Measurements from ENCODE around the gene HEYL. TPM values are rescaled to one million over a fixed set of nuclear protein-coding genes. Genes with fewer than 3 reads are reported as not detected.

Gene HEYL
- total RNA-seq, 1 donor from 2014 or later: 1.1 TPM

DNA sequence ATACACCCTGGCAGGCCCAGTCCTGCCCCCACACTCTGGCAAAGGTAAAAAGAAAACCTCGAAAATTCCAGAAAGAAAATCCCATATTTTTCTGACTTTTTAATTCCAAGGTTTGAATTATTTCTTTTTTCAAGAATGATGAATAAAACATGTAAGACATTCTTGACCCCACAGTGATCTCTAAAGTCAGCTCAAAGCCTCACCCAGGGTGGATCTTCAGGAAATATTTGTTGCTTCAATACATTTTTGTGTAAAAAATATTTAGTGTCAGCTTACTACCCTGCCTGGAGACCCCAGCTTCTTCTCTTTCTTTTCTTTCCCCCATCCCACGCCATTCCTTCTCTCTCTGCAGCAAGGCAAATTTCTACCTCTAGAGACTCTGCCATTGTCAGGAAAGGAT lies 39.4 kb upstream of the HEYL start:
- FAIRE-seq (no peak), DNase-seq (ENCODE audit: low read depth) (no peak)
- no peak overlapping the region for H3K9ac ChIP-seq (ENCODE audit: low read length)
- no peaks in the 10 kb centered on the region for H3K79me2 ChIP-seq (ENCODE audit: insufficient read depth, low read length)
- peaks cover 85% of the 10 kb centered on the region for H3K27me3 Mint-ChIP-seq (ENCODE audit: low read depth, unreplicated experiment)
- H3K36me3 ChIP-seq (ENCODE audit: insufficient read depth, low read length): no peaks in the 10 kb centered on the region
- H3K4me3 Mint-ChIP-seq (ENCODE audit: unreplicated experiment): no peak overlapping the region
- H3K36me3 Mint-ChIP-seq (ENCODE audit: low read depth, unreplicated experiment): peaks cover 2% of the 10 kb centered on the region
- H3K27me3 ChIP-seq (ENCODE audit: insufficient read depth, low read length): peaks cover 52% of the 10 kb centered on the region
- H3K4me1 ChIP-seq (ENCODE audit: insufficient read depth, low read length): no peaks in the 10 kb centered on the region
- no peak overlapping the region for H3K4me2 ChIP-seq (ENCODE audit: low read length)
- peaks cover 10% of the 10 kb centered on the region for H3K9me3 Mint-ChIP-seq (ENCODE audit: unreplicated experiment)
- no peak overlapping the region for H3K27ac Mint-ChIP-seq (ENCODE audit: unreplicated experiment)
- no peak overlapping the region for H2AFZ ChIP-seq (ENCODE audit: low read depth, low read length)
- no peak overlapping the region for H3K27ac ChIP-seq (ENCODE audit: low read depth, low read length)
- no peak overlapping the region for H3K4me3 ChIP-seq (ENCODE audit: insufficient read depth, low read depth, low read length)
- no peaks in the 10 kb centered on the region for H3K9me3 ChIP-seq (ENCODE audit: insufficient read depth, low read depth, low read length)
- H3K4me1 Mint-ChIP-seq (ENCODE audit: low read depth, unreplicated experiment): peaks cover 4% of the 10 kb centered on the region
- TF ChIP-seq EZH2 (IDR thresholded peaks at IDR 0.05; ENCODE audit: insufficient read depth, low read length): no peak
- TF ChIP-seq, protein P1, sequence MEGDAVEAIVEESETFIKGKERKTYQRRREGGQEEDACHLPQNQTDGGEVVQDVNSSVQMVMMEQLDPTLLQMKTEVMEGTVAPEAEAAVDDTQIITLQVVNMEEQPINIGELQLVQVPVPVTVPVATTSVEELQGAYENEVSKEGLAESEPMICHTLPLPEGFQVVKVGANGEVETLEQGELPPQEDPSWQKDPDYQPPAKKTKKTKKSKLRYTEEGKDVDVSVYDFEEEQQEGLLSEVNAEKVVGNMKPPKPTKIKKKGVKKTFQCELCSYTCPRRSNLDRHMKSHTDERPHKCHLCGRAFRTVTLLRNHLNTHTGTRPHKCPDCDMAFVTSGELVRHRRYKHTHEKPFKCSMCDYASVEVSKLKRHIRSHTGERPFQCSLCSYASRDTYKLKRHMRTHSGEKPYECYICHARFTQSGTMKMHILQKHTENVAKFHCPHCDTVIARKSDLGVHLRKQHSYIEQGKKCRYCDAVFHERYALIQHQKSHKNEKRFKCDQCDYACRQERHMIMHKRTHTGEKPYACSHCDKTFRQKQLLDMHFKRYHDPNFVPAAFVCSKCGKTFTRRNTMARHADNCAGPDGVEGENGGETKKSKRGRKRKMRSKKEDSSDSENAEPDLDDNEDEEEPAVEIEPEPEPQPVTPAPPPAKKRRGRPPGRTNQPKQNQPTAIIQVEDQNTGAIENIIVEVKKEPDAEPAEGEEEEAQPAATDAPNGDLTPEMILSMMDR (IDR thresholded peaks at IDR 0.05; ENCODE audit: insufficient read depth, low read depth, low read length): no peak
- H4K20me1 ChIP-seq (ENCODE audit: insufficient read depth, low read length): no peaks in the 10 kb centered on the region

DNA sequence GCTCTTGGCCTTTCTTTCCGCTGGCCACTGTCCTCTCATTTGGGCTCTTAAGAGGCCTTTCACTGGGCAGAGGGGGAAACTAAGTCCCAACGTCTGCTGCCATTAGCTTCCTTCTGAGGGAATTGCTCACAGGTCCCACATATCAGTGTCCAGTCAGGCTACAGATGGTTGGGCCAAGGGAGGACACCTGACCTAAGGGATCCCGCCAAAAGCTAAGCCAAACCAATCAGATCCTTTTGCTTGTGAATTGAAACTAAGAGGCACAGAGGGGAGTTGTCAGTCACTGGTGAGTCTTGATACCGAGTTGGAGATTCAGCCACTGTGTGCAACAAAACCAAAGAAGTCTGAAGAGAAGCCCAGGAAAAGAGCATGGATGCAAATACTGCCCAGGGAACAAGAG lies 38.2 kb upstream of the HEYL start:
- Mint-ChIP-seq H3K27me3 (ENCODE audit: low read depth, unreplicated experiment) (peaks cover 86% of the 10 kb centered on the region), H3K4me3 (ENCODE audit: unreplicated experiment) (no peak overlapping the region), H3K27ac (ENCODE audit: unreplicated experiment) (no peak overlapping the region), H3K36me3 (ENCODE audit: low read depth, unreplicated experiment) (peaks cover 4% of the 10 kb centered on the region), H3K9me3 (ENCODE audit: unreplicated experiment) (peaks cover 14% of the 10 kb centered on the region), H3K4me1 (ENCODE audit: low read depth, unreplicated experiment) (peaks cover 4% of the 10 kb centered on the region)
- Histone ChIP-seq H3K27ac (ENCODE audit: low read depth, low read length) (no peak overlapping the region), H3K79me2 (ENCODE audit: insufficient read depth, low read length) (no peaks in the 10 kb centered on the region), H3K4me3 (ENCODE audit: insufficient read depth, low read depth, low read length) (no peak overlapping the region), H3K9me3 (ENCODE audit: insufficient read depth, low read depth, low read length) (peaks cover 4% of the 10 kb centered on the region), H2AFZ (ENCODE audit: low read depth, low read length) (no peak overlapping the region), H3K9ac (ENCODE audit: low read length) (no peak overlapping the region), H3K36me3 (ENCODE audit: insufficient read depth, low read length) (no peaks in the 10 kb centered on the region), H3K4me2 (ENCODE audit: low read length) (no peak overlapping the region), H4K20me1 (ENCODE audit: insufficient read depth, low read length) (no peaks in the 10 kb centered on the region), H3K27me3 (ENCODE audit: insufficient read depth, low read length) (peaks cover 52% of the 10 kb centered on the region), H3K4me1 (ENCODE audit: insufficient read depth, low read length) (no peaks in the 10 kb centered on the region)
- TF ChIP-seq, protein P1 (IDR thresholded peaks at IDR 0.05; ENCODE audit: insufficient read depth, low read depth, low read length): no peak
- TF ChIP-seq EZH2 (IDR thresholded peaks at IDR 0.05; ENCODE audit: insufficient read depth, low read length): no peak
- DNase-seq (ENCODE audit: low read depth) (no peak), FAIRE-seq (no peak)

DNA sequence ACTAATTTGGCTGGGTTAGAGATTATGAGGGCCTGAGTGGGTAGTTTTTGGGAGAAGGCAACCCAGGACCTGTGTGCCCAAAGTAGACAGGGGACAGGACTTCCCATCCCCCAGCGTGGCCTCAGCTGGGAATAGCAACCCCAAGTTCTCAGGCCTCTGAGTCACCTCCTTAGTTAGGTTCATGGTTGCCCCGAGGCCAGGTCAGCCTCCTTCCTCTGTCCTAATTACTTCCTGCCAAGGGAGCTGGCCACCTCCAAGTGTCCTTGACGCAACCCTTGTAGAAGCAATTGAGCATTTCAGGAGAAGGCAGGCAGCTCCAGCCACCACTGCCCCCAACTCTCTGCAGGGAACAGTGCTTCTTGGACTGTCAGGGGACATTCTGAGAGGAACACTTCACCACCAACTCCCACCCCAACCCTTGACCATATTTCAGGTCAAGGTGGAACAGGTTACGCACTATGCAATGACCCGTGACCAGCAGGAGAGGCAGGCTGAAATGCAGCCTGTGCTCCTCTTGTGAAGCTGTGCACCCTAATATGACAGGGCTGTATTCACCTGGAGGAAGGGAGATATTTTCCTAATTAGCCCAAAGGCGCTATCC lies 37.6 kb upstream of the HEYL start:
- Histone ChIP-seq H3K4me3 (ENCODE audit: insufficient read depth, low read depth, low read length) (no peak overlapping the region), H4K20me1 (ENCODE audit: insufficient read depth, low read length) (no peaks in the 10 kb centered on the region), H2AFZ (ENCODE audit: low read depth, low read length) (no peak overlapping the region), H3K9me3 (ENCODE audit: insufficient read depth, low read depth, low read length) (peaks cover 4% of the 10 kb centered on the region), H3K27me3 (ENCODE audit: insufficient read depth, low read length) (peaks cover 46% of the 10 kb centered on the region), H3K4me2 (ENCODE audit: low read length) (no peak overlapping the region), H3K36me3 (ENCODE audit: insufficient read depth, low read length) (no peaks in the 10 kb centered on the region), H3K79me2 (ENCODE audit: insufficient read depth, low read length) (no peaks in the 10 kb centered on the region), H3K9ac (ENCODE audit: low read length) (no peak overlapping the region), H3K4me1 (ENCODE audit: insufficient read depth, low read length) (peaks cover 5% of the 10 kb centered on the region), H3K27ac (ENCODE audit: low read depth, low read length) (no peak overlapping the region)
- H3K36me3 Mint-ChIP-seq (ENCODE audit: low read depth, unreplicated experiment): peaks cover 2% of the 10 kb centered on the region
- H3K27me3 Mint-ChIP-seq (ENCODE audit: low read depth, unreplicated experiment): peaks cover 88% of the 10 kb centered on the region
- H3K4me1 Mint-ChIP-seq (ENCODE audit: low read depth, unreplicated experiment): peaks cover 4% of the 10 kb centered on the region
- FAIRE-seq: no peak
- H3K27ac Mint-ChIP-seq (ENCODE audit: unreplicated experiment): no peak overlapping the region
- peaks cover 12% of the 10 kb centered on the region for H3K9me3 Mint-ChIP-seq (ENCODE audit: unreplicated experiment)
- DNase-seq (ENCODE audit: low read depth): no peak
- TF ChIP-seq, protein P1 (IDR thresholded peaks at IDR 0.05; ENCODE audit: insufficient read depth, low read depth, low read length): no peak
- TF ChIP-seq EZH2 (IDR thresholded peaks at IDR 0.05; ENCODE audit: insufficient read depth, low read length): no peak
- H3K4me3 Mint-ChIP-seq (ENCODE audit: unreplicated experiment): no peak overlapping the region
